PFSK-1 (cell line): Measurements from ENCODE around the gene PTPN22.

Source experiments
- FOXP2 ChIP-seq: optimal IDR thresholded peaks from 2 replicates; pipeline ENCODE3; 2011; ENCODE audit warnings: borderline replicate concordance, control low read depth, inconsistent platforms; ENCODE audit not compliant: insufficient read depth; ENCODE audit errors: extremely low read length, extremely low read depth
- POLR2AphosphoS5 ChIP-seq: IDR thresholded peaks from 2 replicates; pipeline ENCODE4 v1.6.1; 2012; ENCODE audit warnings: low read depth, mild to moderate bottlenecking, control low read depth, low read length, moderate library complexity
- REST ChIP-seq, 2 experiments: IDR thresholded peaks; 2 replicates each; pipeline versions ENCODE4 v1.6.1 to v1.8.0; 2011 to 2012; ENCODE audit warnings: low read depth in 2 of 2, low read length in 2 of 2, control low read depth in 1 of 2, inconsistent platforms in 1 of 2, mild to moderate bottlenecking in 1 of 2, moderate library complexity in 1 of 2; ENCODE audit not compliant: insufficient read depth in 1 of 2
- SIN3A ChIP-seq: IDR thresholded peaks from 2 replicates; pipeline ENCODE4 v1.6.1; 2012; ENCODE audit warnings: mild to moderate bottlenecking, low read length, moderate library complexity, borderline replicate concordance; ENCODE audit not compliant: insufficient read depth
- TAF1 ChIP-seq: IDR thresholded peaks from 2 replicates; pipeline ENCODE4 v1.6.1; 2012; ENCODE audit warnings: low read length, control low read depth, borderline replicate concordance; ENCODE audit not compliant: insufficient read depth

PTPN22 gene

GRCh38 chr1:113787663-113788062 is 83.8 kb downstream of the PTPN22 start:
- TF ChIP-seq SIN3A (no peak), FOXP2 (no peak), POLR2AphosphoS5 (no peak), TAF1 (no peak), REST (IDR thresholded peaks at IDR 0.05; ENCODE audit: insufficient read depth in 1 of 2, low read depth in 2 of 2, low read length in 2 of 2) (no peak)

- TF ChIP-seq POLR2AphosphoS5 (no peak), REST (IDR thresholded peaks at IDR 0.05; ENCODE audit: insufficient read depth in 1 of 2, low read depth in 2 of 2, low read length in 2 of 2) (no peak), TAF1 (no peak), FOXP2 (no peak), SIN3A (no peak)
Measured at GRCh38 chr1:113786069-113786468, 85.4 kb downstream of the PTPN22 start.

GRCh38 chr1:113784104-113784779 is 87.3 kb downstream of the PTPN22 start:
- TF ChIP-seq SIN3A (no peak), FOXP2 (no peak), TAF1 (no peak), REST (IDR thresholded peaks at IDR 0.05; ENCODE audit: insufficient read depth in 1 of 2, low read depth in 2 of 2, low read length in 2 of 2) (no peak), POLR2AphosphoS5 (no peak)

- TF ChIP-seq TAF1 = no peak
- TF ChIP-seq POLR2AphosphoS5 = no peak
- TF ChIP-seq SIN3A = no peak
- TF ChIP-seq FOXP2 = no peak
- no peak for TF ChIP-seq REST (IDR thresholded peaks at IDR 0.05; ENCODE audit: insufficient read depth in 1 of 2, low read depth in 2 of 2, low read length in 2 of 2)
Measured at GRCh38 chr1:113783254-113784103, 88.0 kb downstream of the PTPN22 start.

GRCh38 chr1:113782406-113782805 is 89.1 kb downstream of the PTPN22 start:
- TF ChIP-seq FOXP2 (no peak), REST (IDR thresholded peaks at IDR 0.05; ENCODE audit: insufficient read depth in 1 of 2, low read depth in 2 of 2, low read length in 2 of 2) (no peak), SIN3A (no peak), POLR2AphosphoS5 (no peak), TAF1 (no peak)
